Keratinocyte (primary cell): ENCODE results near the gene PTPRR. TPM values are rescaled to one million over a fixed set of nuclear protein-coding genes. Genes with fewer than 3 reads are reported as not detected.

Experiments used
- DNase-seq: peaks from one replicate; pipeline ENCODE4 v3.0.0-alpha.2; 2011; ENCODE audit warnings: low read depth, missing footprints, low spot score
- FAIRE-seq: peaks from 2 replicates; lab custom pipeline; 2011; peaks lifted over from hg19 to GRCh38; lab: Jason Lieb, UNC
- H2AFZ ChIP-seq: 2 replicates; pipeline ENCODE4 v1.6.0; 2012; ENCODE audit warnings: low read length, control low read depth, inconsistent platforms; ENCODE audit not compliant: control insufficient read depth
- H3K27ac ChIP-seq: 2 replicates; pipeline ENCODE4 v1.5.1; 2011; ENCODE audit warnings: low read length; ENCODE audit not compliant: control insufficient read depth, insufficient read depth
- H3K27me3 ChIP-seq: 3 replicates; pipeline ENCODE4 v1.6.0; 2011; ENCODE audit warnings: low read length; ENCODE audit not compliant: control insufficient read depth, insufficient read depth; ENCODE audit errors: extremely low read depth
- H3K36me3 ChIP-seq, 2 experiments: 2 replicates in 1 of 2; 3 replicates in 1 of 2; pipeline ENCODE4 v1.5.1; 2011; ENCODE audit warnings: low read length in 2 of 2, mild to moderate bottlenecking in 1 of 2; ENCODE audit not compliant: control insufficient read depth in 2 of 2, insufficient read depth in 2 of 2; ENCODE audit errors: extremely low read depth in 1 of 2
- H3K4me1 ChIP-seq: 3 replicates; pipeline ENCODE4 v1.5.1; 2011; ENCODE audit warnings: low read length; ENCODE audit not compliant: control insufficient read depth, insufficient read depth; ENCODE audit errors: extremely low read depth
- H3K4me2 ChIP-seq: 3 replicates; pipeline ENCODE4 v1.6.0; 2011; ENCODE audit warnings: low read depth, low read length; ENCODE audit not compliant: control insufficient read depth, insufficient read depth; ENCODE audit errors: extremely low read depth
- H3K4me3 ChIP-seq, 3 experiments: fragments of 200-600 bp in 1 of 3; sonication (generic) in 1 of 3; 2 replicates in 2 of 3; 3 replicates in 1 of 3; pipeline ENCODE4 v1.5.1; 2011 to 2016; ENCODE audit warnings: low read length in 3 of 3, mild to moderate bottlenecking in 3 of 3, control low read depth in 2 of 3, inconsistent platforms in 1 of 3, low read depth in 1 of 3, mixed read lengths in 1 of 3, mixed run types in 1 of 3, moderate library complexity in 1 of 3; ENCODE audit not compliant: control insufficient read depth in 2 of 3, insufficient read depth in 2 of 3; ENCODE audit errors: extremely low read depth in 1 of 3
- H3K79me2 ChIP-seq: 2 replicates; pipeline ENCODE4 v1.6.0; 2012; ENCODE audit warnings: low read length; ENCODE audit not compliant: control insufficient read depth, insufficient read depth
- H3K9ac ChIP-seq: 3 replicates; pipeline ENCODE4 v1.6.0; 2011; ENCODE audit warnings: low read length; ENCODE audit not compliant: control insufficient read depth, insufficient read depth; ENCODE audit errors: extremely low read depth
- H3K9me1 ChIP-seq: 3 replicates; pipeline ENCODE4 v1.6.0; 2011; ENCODE audit warnings: low read length; ENCODE audit not compliant: control insufficient read depth, insufficient read depth; ENCODE audit errors: extremely low read depth
- H3K9me3 ChIP-seq: 2 replicates; pipeline ENCODE4 v1.5.1; 2012; ENCODE audit warnings: low read depth, low read length; ENCODE audit not compliant: control insufficient read depth
- H4K20me1 ChIP-seq: 3 replicates; pipeline ENCODE4 v1.6.0; 2011; ENCODE audit warnings: low read length; ENCODE audit not compliant: control insufficient read depth, insufficient read depth; ENCODE audit errors: extremely low read depth
- EZH2 ChIP-seq: IDR thresholded peaks from one replicate; pipeline ENCODE4 v1.6.1; 2012; ENCODE audit warnings: inconsistent platforms, mild to moderate bottlenecking, low read length, moderate library complexity
- dilution Hi-C: fragments of 300-500 bp; cut with MboI; formaldehyde crosslinking; loops from one replicate; pipeline ENCODE4 v1.7.0; 2020; ENCODE audit warnings: low sequenced_read_pairs; ENCODE audit not compliant: extremely low pct_ligation_motif_present
- polyA plus RNA-seq, 5 experiments: library from polyadenylated mRNA; depleted of rRNA in 3 of 5; stranded (reverse) in 3 of 5; stranded (forward) in 1 of 5; unstranded in 1 of 5; fragments of >200 nt; gene quantifications; 1 replicate in 1 of 5; 2 replicates in 3 of 5; 3 replicates in 1 of 5; pipeline versions ENCODE4 v1.2.1 to v1.2.3, GENCODE V29; 2011 to 2012; ENCODE audit warnings: missing spikeins in 2 of 5, low read depth in 1 of 5, low replicate concordance in 1 of 5
- TF ChIP-seq, protein P1 (sequence below), 3 experiments: IDR thresholded peaks in 1 of 3; conservative IDR thresholded peaks in 1 of 3; optimal IDR thresholded peaks in 1 of 3; 2 replicates in 2 of 3; 3 replicates in 1 of 3; pipeline versions ENCODE3 to v1.5.1; 2011; ENCODE audit warnings: low read length in 3 of 3, mild to moderate bottlenecking in 3 of 3, moderate library complexity in 2 of 3, control low read depth in 1 of 3, inconsistent platforms in 1 of 3; ENCODE audit not compliant: insufficient read depth in 2 of 3; ENCODE audit errors: extremely low read depth in 1 of 3

The PTPRR gene
- polyA plus RNA-seq, 1 donor (not counting 4 experiments of a cell fraction or from before 2014, with no cell fraction given), result 3.1 TPM

DNA sequence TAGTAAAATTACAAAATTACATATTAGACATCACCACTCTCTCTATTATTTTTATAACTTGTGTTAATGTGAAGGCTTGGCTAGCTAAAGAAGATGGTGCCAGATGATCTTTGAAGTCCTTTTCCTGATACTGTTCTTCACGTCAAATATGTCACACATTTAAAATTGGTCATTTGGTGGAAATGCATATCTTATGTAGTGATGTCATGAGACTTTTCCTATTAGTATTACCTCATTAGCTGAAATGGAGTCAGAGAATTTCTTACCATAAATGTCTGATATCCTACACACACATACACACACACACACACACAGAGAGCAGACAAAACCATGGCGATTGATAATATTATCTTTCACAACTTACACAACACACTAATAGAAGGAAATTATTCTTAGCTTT is 158.5 kb downstream of the PTPRR start:
- Histone ChIP-seq H3K79me2 (no peaks in the 10 kb centered on the region), H3K4me1 (peaks cover 6% of the 10 kb centered on the region), H3K27ac (no peak overlapping the region), H3K9me3 (no peaks in the 10 kb centered on the region), H3K36me3 (no peaks in the 10 kb centered on the region), H3K9ac (no peak overlapping the region), H3K27me3 (no peaks in the 10 kb centered on the region), H3K4me2 (no peak overlapping the region), H3K9me1 (no peaks in the 10 kb centered on the region), H3K4me3 (no peak overlapping the region), H4K20me1 (no peaks in the 10 kb centered on the region), H2AFZ (no peak overlapping the region)
- TF ChIP-seq, protein P1, sequence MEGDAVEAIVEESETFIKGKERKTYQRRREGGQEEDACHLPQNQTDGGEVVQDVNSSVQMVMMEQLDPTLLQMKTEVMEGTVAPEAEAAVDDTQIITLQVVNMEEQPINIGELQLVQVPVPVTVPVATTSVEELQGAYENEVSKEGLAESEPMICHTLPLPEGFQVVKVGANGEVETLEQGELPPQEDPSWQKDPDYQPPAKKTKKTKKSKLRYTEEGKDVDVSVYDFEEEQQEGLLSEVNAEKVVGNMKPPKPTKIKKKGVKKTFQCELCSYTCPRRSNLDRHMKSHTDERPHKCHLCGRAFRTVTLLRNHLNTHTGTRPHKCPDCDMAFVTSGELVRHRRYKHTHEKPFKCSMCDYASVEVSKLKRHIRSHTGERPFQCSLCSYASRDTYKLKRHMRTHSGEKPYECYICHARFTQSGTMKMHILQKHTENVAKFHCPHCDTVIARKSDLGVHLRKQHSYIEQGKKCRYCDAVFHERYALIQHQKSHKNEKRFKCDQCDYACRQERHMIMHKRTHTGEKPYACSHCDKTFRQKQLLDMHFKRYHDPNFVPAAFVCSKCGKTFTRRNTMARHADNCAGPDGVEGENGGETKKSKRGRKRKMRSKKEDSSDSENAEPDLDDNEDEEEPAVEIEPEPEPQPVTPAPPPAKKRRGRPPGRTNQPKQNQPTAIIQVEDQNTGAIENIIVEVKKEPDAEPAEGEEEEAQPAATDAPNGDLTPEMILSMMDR (optimal IDR thresholded peaks at IDR 0.05 in 1 of 3, IDR thresholded peaks at IDR 0.05 in 1 of 3, conservative IDR thresholded peaks at IDR 0.05 in 1 of 3; ENCODE audit: extremely low read depth in 1 of 3, insufficient read depth in 2 of 3, low read length in 3 of 3), result no peak
- no peak for TF ChIP-seq EZH2
- dilution Hi-C loops, result no loop called here
- no peak for DNase-seq
- no peak for FAIRE-seq

DNA sequence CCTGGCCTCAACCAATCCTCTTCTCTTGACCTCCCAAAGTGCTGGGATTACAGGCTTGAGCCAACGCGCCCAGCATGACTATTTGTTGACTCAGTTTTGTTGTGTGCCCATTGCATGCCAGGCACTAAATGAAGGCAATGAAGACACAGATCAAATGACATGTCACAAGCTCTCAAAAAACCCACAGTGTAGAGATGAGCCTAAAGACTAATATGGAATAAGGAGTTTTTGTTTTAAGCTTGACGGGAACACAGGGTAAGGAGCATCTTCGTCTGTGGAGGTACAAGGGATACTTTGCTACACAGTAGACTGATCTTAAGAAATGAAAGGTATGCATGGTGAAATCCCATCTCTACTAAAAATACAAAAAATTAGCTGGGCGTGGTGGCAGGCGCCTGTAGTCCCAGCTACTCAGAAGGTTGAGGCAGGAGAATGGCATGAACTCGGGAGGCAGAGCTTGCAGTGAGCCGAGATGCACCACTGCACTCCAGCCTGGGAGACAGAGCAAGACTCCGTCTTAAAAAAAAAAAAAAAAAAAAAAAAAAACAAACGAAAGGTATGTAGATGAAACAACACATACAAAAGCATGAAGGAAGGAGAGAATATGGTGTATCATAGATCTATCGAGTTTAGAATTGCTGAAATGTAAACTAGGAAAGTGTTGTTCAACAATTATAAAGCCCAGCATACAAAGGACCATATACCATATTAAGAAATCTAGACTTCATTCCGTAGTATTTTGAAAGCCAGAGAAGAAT is 161.2 kb downstream of the PTPRR start:
- H3K9me3 ChIP-seq, result no peaks in the 10 kb centered on the region
- H3K79me2 ChIP-seq, result no peaks in the 10 kb centered on the region
- no peak for TF ChIP-seq EZH2
- TF ChIP-seq, protein P1 (optimal IDR thresholded peaks at IDR 0.05 in 1 of 3, IDR thresholded peaks at IDR 0.05 in 1 of 3, conservative IDR thresholded peaks at IDR 0.05 in 1 of 3; ENCODE audit: extremely low read depth in 1 of 3, insufficient read depth in 2 of 3, low read length in 3 of 3), result no peak
- no peak overlapping the region for H3K27ac ChIP-seq
- H3K4me2 ChIP-seq, result no peak overlapping the region
- no peaks in the 10 kb centered on the region for H3K27me3 ChIP-seq
- FAIRE-seq, result no peak
- no peaks in the 10 kb centered on the region for H4K20me1 ChIP-seq
- H2AFZ ChIP-seq, result no peak overlapping the region
- no peak overlapping the region for H3K4me3 ChIP-seq
- dilution Hi-C loops, result no loop called here
- DNase-seq, result no peak
- H3K9me1 ChIP-seq, result no peaks in the 10 kb centered on the region
- H3K4me1 ChIP-seq, result peaks cover 17% of the 10 kb centered on the region
- no peaks in the 10 kb centered on the region for H3K36me3 ChIP-seq
- H3K9ac ChIP-seq, result no peak overlapping the region
